HG03460 (cell line): ENCODE results near the gene NCAM1.

Experiments
- ATAC-seq: cut with Tn5 transposase; IDR thresholded peaks from one replicate; pipeline ENCODE4 v1.9.1; 2021; ENCODE audit not compliant: unreplicated experiment

The NCAM1 gene

DNA sequence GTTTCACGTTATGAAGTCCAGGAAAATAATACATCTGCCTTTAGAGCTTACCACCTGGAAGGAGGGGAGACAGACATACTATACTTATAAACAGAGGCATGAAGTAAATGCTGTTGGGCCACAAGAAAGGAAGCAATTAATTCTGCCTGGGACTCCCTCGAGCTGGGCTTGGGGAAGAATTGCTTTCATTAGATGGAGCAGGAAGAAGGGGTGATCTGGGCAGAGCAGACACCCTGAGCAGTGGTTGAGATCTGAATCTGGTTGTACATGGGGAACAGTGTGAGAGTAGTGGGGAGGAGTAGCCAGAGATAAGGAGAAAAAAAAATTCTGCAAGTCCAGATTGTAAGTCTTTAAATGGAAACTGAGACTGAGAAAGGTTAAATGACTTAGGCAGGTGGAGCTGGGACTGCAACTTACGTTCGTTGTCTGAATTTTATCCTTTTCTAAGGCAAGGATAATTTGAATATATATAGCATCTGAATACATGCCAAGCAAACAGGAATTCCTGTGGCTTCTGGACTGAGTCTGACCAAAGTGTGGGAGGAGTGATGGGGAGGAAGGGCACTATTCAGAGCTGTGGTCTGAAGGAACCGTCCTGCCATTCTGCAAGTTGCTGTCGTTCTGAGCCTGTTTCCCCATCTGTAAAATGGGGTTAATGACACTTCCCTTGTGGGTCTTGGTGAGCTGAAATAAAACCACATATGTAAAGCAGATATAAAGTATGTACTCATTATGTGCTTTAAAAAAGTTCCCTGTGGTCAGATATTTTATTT, 7.9 kb downstream of the NCAM1 start:
- no peak for ATAC-seq

- ATAC-seq = no peak
These were observed 10.0 kb downstream of the NCAM1 start for GRCh38 chr11:112971195-112971594.

DNA sequence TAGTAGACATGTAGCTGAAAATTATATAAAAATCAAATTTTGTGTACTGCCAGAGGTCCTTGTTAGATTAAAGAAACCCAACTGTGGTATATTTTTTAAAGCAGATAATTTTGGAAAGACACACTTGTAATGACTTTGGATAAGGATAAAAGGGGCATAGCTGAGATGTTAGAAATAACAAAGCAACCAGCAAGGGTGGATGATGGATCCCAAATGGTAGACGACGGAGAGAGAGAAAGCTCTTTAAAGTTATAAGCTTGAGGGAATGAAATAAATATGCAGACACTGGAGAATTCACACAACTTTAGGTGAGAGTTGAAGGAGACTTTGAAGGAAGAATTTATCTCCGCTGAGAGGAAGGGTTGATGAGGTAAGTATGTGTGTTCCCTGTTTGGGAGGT, 10.6 kb downstream of the NCAM1 start:
- ATAC-seq = no peak

DNA sequence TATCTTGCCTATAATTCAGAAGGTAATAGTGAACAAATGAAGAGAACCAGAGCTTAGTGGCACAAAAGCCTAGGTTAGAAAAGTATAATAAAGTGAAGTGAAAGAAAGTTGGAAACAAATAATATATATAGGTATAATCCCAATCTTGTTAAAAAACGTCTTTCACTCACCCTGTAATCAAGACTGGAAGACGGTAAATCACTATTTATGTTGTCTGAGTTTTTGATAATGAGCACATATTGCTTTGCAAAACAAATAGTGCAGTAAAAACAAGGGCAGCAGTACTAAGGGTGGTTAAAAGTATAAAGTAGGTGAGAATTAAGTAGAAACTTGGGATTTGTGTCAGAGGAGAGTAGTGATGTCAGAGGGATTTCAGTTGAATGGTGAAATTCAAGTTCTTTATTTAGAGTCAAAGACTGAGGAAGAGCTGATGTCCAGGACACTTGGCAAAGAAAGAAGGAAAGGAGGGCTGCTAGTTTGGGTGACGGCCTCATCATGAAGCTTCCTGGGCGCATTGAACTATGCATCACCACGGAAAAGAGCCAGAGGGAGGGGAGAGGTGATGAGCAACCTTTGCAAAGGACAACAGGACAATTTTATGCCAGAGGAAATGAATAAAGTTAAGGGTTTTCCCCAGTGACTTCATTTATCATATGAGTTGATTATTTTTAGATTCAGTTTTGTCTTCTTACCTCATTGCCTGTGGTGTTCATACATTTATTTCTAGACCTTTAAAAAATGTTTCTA, 11.4 kb downstream of the NCAM1 start:
- no peak for ATAC-seq

- no peak for ATAC-seq
These were observed 13.8 kb downstream of the NCAM1 start for GRCh38 chr11:112975051-112975450.

DNA sequence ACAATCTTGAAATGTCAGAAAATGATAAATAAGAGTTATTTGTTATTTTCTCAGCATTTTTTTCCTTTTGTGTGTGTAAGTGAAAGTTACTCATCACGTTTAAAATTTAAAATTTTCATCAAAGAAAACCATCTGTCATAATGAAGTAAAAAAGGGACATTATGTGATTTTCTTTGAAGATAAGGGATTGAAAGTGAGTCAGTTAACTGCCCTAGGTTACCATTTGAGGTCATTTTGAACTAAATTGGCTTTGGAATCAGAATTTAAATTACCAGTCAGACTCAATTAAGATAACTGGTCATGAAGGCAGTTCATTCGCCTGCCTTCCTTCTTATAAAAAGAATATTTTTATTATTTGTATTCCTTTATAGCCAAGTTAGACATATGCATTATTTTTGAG, 14.3 kb downstream of the NCAM1 start:
- ATAC-seq = no peak

GRCh38 chr11:112977755-112978154, 16.5 kb downstream of the NCAM1 start:
- ATAC-seq = no peak

DNA sequence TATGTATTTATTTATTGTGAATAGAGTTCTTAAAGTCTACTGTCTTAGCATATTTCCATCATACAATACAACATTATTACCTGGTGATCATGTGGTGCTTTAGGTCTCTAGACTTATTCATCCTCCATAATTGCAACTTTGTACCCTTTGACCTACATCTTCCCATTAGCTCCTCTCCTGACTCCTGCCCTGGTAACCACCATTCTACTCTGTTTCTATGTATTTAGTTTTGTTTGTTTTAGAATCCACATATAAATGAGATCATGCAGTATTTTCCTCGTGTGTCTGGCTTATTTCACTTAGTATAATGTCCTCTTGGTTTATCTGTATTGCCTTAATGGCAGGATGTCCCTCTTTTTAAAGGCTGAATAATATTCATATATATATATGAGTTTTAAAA, 22.7 kb downstream of the NCAM1 start:
- ATAC-seq = no peak

DNA sequence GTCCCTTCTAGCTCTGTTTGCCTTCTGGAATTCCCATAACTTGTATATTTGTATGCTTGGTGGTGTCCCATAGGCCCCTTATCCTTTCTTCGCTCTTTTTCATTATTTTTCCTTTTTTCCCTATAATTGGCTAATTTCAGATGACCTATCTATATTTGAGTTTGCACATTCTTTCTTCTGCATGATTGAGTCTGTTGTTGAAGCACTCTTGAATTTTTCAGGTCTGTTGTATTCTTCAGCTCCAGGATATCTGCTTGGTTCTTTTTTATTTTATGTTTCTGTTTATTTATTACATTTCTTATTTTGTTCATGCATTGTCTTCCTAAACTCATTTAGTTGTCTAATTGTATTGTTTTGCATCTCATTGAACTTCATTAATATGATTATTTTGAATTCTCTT, 28.0 kb downstream of the NCAM1 start:
- no peak for ATAC-seq

- ATAC-seq = no peak
These were observed 32.6 kb downstream of the NCAM1 start for GRCh38 chr11:112993808-112994207.

- ATAC-seq = no peak
These were observed 34.3 kb downstream of the NCAM1 start for GRCh38 chr11:112995423-112996090.

GRCh38 chr11:112996994-112997393, 35.8 kb downstream of the NCAM1 start:
- no peak for ATAC-seq

GRCh38 chr11:112997857-112998466, 36.7 kb downstream of the NCAM1 start:
- no peak for ATAC-seq

DNA sequence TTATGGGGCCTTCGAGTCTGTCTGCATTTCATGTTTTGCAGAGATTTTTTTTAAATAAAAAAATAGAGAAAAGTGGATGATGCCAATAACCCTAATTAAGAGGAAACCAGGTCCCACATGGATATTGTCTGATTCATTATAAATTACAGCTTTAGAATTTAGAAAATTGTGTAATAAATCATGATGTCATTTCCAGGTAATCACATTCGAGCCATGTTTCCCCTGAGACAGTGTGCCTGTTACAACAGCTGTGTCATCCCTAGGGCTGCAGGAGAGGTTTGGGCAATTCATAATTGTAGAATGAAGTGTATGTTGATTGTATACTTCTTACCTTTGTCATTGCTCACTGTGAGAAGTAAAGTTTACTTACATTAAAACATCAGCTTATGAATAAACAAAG, 38.3 kb downstream of the NCAM1 start:
- no peak for ATAC-seq

DNA sequence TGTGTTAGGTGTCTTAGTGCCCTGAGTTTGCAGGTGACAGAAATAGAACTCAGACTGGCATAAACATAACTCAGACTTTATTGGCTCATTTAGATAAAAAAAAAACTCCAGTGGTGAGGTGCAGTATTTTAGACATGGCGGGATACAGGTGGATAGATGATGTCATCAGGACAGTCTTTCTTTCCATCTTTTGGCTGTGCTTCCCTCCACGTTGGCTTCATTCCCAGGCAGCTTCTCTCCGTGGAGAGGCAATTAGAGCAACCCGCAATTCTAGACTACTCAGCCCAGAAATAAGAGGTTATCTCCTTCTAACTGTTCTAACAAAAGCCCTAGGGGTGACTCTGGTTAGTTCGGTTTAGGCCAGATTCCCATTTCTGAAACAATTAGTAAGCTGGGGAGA, 40.5 kb downstream of the NCAM1 start:
- ATAC-seq = no peak

GRCh38 chr11:113006896-113007445, 45.8 kb downstream of the NCAM1 start:
- no peak for ATAC-seq

GRCh38 chr11:113014262-113015097, 53.3 kb downstream of the NCAM1 start:
- ATAC-seq = no peak

DNA sequence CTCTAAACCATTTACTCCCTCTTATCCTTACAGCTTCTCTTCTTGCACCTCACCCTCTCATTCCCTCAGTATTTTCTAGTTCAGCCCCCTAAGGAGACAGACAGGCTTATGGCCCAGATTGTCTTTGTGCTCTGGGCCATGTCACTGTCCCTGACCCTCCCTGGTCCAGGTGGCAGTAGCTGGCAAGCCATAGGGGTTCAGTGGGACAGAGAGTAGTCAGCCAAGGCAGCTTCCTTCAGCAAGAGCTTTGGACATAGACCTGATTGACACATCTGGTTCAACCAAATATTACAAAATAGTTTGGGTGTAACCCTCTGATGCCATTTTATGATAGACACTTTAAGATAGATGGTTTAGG, 53.9 kb downstream of the NCAM1 start:
- no peak for ATAC-seq

- ATAC-seq = no peak
These were observed 55.7 kb downstream of the NCAM1 start for GRCh38 chr11:113016905-113017304.

DNA sequence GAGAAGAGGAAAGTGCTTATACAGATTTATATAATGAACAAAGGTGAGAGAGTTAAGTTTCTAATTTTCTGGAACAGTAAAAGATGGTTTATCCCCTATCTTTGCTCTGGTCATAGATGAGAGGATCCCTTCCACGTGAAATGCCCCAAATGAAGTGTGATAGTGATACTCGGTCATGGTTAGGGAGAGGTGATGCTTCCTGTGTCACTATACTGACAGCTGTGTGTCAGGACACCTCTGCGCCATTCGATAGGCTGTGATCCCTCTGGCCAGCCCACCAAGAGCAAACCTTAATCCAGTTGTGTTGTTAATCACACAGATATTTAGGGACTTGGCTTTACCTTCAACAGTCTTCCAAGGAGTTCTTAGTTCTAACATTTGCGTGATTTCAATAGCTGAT, 57.7 kb downstream of the NCAM1 start:
- no peak for ATAC-seq
